ENCODE data around the gene SLC6A17.

SLC6A17 gene

DNA sequence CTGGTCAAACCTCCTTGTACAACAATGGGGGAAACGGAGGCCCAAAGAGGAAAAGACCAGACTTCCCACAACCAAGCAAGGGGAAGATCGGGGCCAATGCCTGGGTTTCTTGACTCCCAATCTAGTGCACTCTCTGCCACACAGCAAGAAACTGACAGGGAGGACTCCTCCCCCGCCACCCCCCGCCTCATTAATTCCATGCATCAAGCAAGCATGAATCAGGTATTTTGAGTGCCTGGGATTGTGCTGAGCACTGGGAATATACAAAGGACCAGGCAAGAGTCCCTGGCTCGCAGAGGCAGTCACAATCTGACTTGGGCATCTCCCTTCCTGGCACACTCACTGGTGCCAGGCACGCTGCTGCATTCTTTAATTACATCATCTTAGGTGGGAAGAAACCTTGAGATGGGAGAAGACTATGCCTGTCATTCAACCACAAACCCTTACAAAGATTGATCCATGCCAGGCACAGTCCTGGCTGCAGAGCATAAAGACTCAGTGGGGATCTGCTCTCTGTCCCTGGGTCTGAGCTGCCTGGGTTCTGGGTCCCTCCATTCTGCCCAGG lies 55.4 kb downstream of the SLC6A17 start:
- no peak for DNase-seq

DNA sequence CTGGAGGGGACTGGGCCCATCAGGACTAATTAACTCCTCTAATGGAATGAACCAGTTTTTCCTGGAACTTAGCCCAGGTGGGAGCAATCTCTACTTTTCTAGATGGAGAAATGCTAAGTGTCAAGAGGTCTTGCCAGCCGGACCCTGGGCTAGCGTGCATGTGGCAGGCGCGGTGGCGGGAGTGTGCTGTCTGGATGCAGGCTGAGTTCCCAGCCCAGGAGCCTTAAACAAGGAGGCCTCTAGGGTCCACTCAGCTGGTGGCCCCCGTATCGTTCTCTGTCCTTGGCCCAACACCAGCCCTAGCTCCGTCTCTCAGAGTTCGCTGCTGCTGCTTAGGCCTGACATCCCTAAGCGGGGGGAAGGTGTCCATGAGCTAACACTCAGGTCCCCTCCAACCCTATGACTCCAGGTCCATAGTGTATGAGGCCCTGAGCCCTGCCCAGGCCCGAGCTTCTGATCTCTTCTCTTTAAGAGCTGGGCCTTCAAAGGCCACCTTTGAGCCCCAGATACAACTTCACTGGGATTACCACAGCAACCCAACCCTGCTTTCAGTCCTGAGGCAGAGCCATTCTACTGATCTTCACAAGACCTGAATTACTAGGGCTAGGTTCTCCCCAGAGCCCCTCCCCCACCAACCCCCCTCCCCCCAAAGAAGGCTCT lies 56.1 kb downstream of the SLC6A17 start:
- no peak for DNase-seq

DNA sequence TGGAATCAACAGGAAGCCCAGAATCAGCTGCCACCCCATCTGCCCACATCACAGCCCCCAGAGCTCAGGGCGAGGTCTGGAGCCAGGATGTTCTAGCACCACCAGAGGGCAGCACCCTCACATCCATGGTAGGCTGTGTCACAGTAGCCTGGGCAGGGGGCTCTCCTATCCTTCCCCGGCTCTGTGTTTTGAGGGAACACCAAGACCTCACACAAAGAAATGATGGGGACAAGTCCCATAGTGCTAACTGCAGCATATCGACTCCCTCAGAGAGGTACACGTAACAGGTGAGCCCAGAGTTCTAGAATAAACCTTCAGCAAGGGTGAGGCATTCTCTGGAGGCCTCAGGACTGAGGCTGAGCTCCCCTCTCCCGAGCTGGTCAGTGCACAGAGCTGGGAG lies 57.5 kb downstream of the SLC6A17 start:
- DNase-seq: peak; percentile 85

DNA sequence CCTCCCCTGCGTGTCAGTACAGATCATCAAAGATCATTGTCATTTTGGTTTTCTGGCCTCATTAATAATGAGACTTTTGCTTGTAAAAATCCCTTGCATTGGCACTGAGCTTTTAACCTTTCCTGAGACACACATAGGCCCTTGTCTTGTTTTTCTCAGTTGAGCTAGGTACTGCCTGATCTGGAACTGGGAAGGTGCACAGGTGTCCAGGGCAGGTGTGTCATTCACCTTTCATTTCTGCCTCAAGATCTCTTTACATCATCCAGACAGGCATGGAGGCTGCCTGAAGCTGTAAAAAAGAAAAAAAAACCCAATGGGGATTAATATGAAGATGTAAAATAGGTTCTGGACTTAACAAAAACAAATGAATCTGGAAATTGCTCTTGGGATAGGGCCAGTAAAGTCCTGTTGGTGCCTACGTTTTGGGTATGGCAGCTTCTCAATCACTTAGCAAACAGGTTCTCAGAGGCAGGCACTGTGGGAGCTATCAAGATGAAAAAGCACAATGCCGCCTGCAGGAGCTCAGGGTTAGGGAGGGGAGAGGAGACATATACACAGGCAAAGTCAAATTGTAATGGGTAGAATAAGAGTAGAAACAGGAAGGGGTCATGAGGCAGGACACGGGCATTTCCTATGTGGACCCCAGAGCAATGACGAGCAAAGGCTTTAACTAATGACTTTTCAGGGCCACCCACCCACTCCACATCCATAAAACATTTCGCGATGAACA lies 58.8 kb downstream of the SLC6A17 start:
- no peak for DNase-seq

DNA sequence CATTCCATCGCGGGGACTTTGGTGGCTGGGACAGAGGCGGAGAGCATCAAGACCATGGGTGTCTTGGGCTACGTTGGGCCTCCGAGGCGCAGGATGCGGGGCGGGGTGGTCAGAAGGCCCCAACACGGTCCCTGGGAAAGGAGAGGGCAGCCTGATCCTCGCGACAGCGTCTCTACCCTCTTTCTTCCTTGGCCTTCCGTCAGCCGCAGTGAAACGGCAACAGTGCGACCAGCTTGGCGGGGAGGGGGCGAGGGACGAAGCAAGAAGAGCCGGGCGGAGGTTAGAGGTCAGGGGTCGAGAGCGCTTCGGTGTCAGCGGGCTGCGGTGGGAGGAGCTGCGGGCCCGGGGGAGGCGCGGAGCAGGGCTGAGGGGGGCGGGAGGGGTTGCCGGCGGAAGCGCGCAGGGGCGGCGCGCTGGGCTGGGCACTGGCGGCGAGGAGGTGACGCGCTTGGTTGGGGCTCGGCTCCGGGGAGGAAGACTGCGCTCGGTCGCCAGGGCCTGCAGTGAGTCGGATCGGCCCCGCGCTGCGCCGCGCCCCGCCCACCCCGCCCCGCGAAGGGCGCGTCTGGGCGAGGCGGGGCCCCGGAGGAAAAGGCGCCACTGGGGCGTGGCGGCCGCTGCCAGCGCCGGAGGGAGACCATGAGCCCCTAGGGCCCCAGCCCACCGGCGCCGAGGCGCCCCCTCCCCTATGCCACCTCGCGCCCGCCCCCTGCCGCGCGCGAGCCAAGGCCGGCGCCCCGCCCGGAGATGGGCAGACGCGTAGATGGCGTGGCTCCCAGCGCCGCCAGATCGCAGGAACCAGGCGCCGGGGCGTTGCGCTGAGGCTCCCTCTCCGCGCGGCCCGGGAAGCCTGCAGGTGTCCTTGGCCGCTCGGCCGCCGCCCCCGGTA lies 59.7 kb downstream of the SLC6A17 start, which contains the start of gene KCNC4:
KCNC4 (plus strand) TSS at position 600 of the 889 bp plus-strand sequence. CDS start 1,186 bp downstream, outside the sequence.
- peak; percentile 91 for DNase-seq

DNA sequence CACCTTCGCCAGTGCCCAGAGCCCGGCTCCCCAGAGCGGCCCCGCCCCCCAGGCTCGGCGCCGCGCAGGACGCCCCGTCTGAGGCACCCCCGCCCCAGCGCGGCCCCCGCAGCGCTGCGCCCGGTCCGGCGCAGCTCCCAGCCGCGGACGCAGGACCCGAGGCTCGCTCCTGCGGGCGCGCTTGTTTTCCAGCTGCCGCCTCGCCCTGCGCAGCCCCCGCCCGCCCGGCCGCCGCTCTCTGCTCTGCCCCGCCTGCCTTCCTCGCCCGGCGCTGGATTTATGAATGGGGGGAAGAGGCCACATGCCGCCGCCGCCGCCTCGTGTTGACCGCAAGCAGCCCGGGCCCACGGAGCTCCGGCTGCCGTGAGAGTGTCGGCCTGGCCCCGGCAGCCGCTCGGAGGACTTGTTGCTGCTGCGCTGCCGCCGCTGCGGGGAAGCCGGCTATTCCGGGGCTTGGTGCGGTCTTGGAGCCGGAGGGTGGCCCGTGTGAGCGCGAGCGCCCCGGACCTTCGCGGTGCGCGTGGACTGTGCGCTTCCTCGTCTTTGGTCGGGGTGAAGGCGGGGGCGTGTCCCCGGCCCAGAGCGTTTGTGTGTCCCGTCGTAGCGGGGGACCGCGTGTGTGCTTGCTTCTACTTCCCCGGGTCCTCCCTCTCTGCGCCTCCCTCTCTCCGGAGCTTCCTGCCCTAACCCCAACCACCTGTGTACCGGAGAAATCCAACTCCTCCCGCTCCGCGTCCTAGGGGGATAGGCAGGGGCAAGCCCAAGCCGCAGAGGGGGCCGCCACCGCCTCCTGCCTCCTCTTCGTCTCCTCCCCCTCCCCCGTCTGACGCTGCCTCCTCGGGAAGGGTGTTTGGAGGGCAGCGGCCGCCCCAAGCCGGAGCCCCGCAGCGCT lies 60.6 kb downstream of the SLC6A17 start:
- peak; percentile 71 for DNase-seq

DNA sequence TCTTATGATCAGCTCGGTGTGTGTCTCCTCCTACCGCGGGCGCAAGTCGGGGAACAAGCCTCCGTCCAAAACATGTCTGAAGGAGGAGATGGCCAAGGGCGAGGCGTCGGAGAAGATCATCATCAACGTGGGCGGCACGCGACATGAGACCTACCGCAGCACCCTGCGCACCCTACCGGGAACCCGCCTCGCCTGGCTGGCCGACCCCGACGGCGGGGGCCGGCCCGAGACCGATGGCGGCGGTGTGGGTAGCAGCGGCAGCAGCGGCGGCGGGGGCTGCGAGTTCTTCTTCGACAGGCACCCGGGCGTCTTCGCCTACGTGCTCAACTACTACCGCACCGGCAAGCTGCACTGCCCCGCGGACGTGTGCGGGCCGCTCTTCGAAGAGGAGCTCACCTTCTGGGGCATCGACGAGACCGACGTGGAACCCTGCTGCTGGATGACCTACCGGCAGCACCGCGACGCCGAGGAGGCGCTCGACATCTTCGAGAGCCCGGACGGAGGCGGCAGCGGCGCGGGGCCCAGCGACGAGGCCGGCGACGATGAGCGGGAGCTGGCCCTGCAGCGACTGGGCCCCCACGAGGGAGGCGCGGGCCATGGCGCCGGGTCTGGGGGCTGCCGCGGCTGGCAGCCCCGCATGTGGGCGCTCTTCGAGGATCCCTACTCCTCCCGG lies 61.3 kb downstream of the SLC6A17 start:
- peak; percentile 60 for DNase-seq

DNA sequence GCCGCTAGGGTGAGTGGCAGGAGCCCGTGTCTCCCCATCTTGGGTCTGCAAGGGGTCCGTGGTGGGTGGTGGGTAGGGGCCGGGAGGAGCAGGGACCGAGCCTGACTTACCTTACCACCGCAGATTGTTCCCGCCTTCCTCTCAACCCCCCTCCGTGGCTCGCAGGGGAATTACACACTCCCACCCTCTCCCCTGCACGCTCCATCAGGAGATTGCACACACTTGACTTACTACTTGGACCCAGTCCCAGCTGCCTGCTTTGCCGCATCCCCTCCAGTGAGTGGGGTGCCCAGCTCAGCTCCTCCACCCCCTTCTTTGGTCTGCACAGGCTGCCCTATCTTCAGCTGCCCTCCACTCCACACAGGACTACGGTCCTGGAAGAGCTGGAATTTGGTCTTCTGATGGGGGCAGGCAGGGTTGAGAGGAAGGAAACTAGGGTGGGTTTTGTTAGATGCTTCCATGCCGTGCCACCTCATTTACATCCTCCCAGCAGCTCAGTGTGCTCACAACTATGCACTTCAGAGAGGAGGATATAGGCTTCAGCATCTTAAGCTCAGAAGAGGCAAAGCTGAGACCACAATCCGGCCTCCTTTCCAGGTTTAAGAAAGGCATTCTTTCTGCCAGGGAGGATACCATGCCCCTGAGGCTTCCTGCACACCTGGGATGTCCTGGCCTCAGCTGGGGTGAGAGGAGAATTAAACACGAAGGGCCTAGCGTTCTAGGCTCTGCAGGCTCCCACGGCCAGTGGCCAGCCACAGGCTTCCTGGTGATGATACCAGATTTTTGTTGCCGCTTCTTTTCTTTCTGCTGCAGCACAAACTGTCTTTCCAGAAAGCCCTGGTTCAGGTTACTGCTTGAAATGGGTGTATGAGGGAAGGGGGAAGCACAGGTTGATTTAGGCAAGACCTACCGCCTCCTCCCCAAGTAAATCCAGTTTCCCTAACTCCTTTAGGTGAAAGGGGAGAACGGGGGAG lies 62.2 kb downstream of the SLC6A17 start:
- no peak for DNase-seq

DNA sequence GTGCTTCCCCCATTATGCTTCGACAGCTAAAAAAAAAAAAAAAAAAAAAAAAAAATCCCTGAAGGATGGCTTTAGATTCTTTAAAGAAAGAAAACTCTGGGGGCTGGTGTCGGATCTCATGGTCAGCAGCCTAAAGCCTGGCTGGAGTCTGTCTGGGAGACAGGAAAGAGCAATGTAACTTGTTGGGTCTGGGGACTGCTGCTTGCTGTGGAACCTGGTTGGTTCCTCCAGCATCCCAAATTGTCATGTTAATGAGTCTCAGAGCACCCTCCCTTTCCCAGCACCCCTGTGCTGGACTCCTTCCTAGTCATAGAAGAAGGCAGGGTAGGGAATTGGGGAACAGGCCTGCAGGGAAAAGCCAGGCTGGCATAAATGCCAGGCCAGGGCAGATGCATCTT lies 62.8 kb downstream of the SLC6A17 start:
- no peak for DNase-seq

DNA sequence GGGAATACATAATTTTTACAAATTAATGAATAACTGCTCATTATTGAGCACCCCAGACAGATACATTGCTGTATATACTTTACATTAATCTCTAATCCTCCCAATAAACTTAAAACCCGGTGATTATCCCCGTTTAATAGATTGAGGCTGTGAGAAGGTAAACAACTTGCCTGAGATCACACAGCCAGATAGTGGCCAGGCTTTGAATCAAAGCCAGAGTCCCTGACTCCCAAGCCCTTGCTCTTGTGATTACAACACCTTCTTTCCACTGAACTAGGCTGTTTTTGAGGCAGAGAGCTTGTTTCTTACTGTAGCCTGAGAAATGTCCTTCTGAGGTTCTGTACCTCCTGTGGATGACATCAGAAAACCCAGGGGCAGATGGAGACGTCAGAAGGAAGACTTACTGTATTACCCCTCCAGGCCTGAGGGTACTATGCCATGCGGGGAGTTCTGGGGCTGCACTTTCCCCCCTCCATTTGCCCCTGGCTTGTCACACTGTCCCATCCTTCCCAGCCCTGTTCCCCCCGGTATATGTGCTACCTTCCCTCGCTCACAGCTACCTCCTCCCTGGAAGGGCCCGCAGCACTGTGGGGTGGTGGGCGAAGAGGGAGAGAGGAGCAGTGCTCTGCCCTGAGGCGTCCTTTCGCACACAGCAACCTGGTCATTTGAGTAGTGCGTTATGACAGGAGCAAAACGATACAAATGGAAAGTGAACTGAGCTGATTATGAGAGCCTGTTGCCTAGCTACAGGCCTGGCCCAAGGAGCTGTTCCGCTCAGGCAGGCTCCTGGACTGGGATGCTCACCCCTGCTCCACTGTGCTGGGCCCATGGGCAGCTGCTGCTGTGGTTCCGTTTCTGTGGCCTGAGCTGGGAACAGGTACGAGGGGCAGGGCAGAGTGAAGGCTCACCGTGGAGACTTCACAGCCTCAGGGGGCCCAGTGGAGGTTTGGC lies 64.4 kb downstream of the SLC6A17 start:
- no peak for DNase-seq

DNA sequence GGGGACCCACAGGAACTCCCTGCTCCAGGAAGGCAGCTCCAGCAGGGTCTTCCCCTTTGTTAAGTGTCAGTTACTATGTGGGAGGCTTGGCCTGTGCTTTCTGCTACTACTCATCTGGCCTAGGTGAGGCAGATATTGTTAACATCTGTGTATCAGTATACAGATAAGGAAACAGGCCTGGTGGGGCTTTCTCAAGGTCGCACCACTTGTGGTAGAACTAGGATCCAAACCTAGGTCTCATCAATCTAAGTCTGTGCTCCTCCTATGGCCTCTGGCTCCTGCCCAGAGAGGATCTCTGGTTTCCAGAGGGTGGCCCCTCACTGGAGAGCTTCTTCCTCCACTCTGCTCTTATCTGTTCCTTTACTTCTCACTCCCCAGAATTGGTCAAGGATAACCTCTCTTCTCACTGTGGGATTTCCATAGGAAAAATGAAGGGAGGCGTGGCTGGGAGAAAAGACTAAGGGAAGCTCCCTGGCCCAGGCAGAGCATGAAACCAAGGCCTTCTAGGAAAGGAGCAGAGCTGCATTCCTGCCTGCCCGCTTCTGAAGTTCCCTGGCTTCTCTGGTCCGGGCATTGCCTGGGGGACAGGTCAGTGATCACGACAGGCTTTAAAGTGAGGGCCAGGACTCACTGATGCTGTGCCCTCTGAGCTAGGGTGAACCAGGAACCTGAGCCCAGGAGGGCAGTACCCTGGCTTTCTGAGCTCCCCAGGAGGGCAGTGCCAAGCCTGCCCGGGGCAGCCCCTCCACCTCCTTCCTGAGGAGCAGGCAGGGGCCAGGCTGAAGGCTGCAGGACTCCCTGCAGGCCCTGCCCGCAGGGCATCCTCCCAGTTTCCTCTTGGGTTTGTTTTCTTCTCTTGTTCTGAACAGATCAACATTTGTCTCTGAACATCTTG lies 65.6 kb downstream of the SLC6A17 start:
- no peak for DNase-seq

DNA sequence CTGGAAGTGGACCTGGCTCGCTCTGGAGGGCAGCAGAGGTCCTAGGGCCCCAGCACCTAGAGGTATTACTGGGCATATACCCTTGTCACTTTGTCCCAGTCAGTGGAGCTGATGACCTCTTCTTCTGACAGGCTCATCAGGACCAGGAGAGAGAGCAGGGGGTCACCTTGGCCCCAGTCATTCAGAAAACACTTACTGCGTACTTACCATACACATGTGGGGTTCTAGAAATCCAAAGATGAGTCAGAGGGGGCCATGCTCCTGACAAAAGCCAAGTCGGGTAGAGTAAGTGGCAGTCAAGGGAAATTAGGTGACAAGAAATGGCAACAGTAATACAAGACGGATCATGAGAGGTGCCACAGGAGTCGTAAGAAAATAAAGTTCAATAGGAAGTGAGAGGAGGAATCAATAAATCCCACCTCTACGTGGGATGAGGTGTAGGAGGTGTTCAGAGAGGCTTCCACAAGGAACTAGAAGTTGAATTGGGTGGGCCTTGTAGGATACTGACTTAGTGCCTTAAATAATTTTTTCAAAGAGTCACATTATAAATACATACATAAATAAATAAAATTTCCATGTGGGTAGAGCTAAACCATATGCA lies 66.7 kb downstream of the SLC6A17 start:
- no peak for DNase-seq

DNA sequence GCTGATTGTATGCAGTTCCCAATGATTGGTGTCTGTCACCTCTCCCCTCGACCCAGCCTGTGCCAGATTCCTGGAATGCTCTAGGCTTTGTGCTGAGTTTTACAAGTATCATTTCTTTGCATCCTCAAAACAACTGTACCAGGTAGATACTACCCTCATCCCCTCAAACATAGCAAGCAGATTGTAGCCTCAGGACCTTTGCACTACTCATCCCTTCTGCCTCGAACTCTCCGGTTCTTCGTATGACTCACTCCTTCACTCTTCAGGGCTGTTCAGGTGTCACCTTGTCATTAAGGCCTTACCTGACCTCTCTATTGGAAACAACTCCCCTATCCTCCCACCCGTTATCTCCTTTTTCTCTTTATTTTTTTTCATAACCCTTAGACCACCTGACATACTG lies 67.8 kb downstream of the SLC6A17 start:
- DNase-seq: no peak

DNA sequence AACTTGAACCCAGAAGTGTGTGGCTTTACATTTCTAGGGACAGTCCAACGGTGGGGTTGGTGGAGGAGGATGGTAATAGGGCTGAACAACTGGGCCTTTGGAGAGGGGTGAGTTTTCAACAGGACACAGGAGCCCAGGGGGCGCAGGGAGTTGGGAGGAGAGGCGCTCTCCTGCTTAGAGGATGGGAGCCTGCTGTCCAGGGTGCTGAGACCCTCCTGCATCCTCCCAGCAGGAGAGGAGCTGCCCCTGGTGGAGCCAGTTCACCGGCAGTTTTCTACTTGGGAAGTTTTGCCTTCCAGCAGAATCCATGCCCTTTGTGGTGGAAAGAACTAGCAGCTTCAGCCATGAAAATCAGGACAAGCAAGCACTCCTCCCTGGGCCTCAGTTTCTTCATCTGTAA lies 68.4 kb downstream of the SLC6A17 start:
- DNase-seq: no peak

DNA sequence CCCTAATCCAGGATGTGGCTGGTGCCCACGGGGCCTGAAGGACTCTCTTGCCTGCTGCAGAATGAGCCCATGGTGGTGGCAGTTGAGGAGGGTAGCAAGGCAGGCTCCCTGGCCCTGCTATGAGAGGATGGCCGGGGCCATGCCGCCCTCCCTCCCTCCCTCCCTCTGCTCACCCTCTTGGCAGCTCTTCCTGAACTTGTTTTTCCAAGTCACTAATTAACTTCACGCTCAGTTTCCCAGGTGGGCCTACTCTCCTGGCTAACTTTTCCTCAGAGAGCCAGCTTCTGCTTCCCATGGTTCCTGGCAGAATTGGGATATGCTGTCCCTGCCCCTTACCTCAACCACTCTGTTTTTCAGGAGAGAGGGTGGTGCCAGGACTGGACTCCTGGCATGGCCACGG lies 70.0 kb downstream of the SLC6A17 start:
- no peak for DNase-seq

DNA sequence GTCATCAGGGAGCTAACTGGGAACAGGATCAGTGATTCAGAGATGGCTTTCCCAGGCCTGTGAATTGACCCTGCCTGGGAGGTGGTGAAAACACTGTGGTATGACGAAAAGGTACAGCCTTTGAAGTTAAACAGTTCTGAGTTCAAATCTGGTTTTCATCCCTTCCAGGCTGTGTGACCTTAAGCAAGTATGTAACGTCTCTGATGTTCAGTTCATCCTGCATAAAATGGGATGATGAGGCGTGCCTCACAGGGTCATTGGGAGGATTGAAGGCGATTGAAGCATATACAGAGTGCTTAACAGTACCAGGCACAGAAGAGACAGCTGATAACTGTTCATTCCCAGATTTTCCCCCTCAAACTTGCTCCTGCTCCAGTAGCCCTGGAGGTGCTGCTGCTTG lies 70.8 kb downstream of the SLC6A17 start:
- no peak for DNase-seq

DNA sequence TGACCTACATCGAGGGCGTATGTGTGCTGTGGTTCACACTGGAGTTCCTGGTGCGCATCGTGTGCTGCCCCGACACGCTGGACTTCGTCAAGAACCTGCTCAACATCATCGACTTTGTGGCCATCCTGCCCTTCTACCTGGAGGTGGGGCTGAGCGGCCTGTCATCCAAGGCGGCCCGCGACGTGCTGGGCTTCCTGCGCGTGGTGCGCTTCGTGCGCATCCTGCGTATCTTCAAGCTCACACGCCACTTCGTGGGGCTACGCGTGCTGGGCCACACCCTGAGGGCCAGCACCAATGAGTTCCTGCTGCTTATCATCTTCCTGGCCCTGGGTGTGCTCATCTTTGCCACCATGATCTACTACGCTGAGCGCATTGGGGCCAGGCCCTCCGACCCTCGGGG lies 72.8 kb downstream of the SLC6A17 start:
- DNase-seq: no peak

DNA sequence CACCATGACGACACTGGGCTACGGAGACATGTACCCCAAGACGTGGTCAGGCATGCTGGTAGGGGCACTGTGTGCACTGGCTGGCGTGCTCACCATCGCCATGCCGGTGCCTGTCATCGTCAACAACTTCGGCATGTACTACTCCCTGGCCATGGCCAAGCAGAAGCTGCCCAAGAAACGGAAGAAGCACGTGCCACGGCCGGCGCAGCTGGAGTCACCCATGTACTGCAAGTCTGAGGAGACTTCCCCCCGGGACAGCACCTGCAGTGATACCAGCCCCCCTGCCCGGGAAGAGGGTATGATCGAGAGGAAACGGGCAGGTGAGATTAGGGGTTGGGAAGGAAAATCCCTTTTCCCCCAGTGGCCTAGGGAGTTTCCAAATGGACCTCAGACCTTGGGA lies 73.3 kb downstream of the SLC6A17 start:
- DNase-seq: no peak

All from activated CD4-positive, alpha-beta T cell treated with anti-CD3 and anti-CD28 coated beads for 48 hours (primary cell).